ENCODE results near the gene NFATC2IP. TPM values are rescaled to one million over a fixed set of nuclear protein-coding genes. Genes with fewer than 3 reads are reported as not detected.

NFATC2IP gene
- total RNA-seq, 6 experiments from 2014 or later, result 10.3 to 16.5 (median 13.1) TPM

GRCh38 chr16:28987170-28987853 lies 36.6 kb downstream of the NFATC2IP start:
- TF ChIP-seq, protein P1, sequence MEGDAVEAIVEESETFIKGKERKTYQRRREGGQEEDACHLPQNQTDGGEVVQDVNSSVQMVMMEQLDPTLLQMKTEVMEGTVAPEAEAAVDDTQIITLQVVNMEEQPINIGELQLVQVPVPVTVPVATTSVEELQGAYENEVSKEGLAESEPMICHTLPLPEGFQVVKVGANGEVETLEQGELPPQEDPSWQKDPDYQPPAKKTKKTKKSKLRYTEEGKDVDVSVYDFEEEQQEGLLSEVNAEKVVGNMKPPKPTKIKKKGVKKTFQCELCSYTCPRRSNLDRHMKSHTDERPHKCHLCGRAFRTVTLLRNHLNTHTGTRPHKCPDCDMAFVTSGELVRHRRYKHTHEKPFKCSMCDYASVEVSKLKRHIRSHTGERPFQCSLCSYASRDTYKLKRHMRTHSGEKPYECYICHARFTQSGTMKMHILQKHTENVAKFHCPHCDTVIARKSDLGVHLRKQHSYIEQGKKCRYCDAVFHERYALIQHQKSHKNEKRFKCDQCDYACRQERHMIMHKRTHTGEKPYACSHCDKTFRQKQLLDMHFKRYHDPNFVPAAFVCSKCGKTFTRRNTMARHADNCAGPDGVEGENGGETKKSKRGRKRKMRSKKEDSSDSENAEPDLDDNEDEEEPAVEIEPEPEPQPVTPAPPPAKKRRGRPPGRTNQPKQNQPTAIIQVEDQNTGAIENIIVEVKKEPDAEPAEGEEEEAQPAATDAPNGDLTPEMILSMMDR (IDR thresholded peaks at IDR 0.05), result no peak
- TF ChIP-seq POLR2A (IDR thresholded peaks at IDR 0.05), result no peak
- no peak for DNase-seq
- Histone ChIP-seq H3K4me3 (no peak overlapping the region), H3K9me3 (no peaks in the 10 kb centered on the region), H3K4me1 (no peaks in the 10 kb centered on the region), H3K36me3 (peaks cover 0 to 18% (median 0%) of the 10 kb centered on the region in 4 donors), H3K27ac (no peak overlapping the region), H3K27me3 (no peaks in the 10 kb centered on the region)
- intact Hi-C loops (cut with DNase I), result no loop called here
- no peak for ATAC-seq
- WGBS (ENCODE audit: insufficient coverage, low coverage, low lambda C conversion rate, missing lambda C conversion rate), result 90% methylated on average over 4 of the region's 4 CpGs

GRCh38 chr16:28989363-28989762 lies 38.6 kb downstream of the NFATC2IP start:
- Histone ChIP-seq H3K36me3 (peaks cover 0 to 3% (median 0%) of the 10 kb centered on the region in 4 donors), H3K4me1 (no peaks in the 10 kb centered on the region), H3K27ac (no peak overlapping the region), H3K27me3 (no peaks in the 10 kb centered on the region), H3K9me3 (no peaks in the 10 kb centered on the region), H3K4me3 (no peak overlapping the region)
- WGBS (ENCODE audit: insufficient coverage, low coverage, low lambda C conversion rate, missing lambda C conversion rate), result no CpG with 5 or more reads among the region's 14 CpGs
- TF ChIP-seq, protein P1 (IDR thresholded peaks at IDR 0.05), result no peak
- TF ChIP-seq POLR2A (IDR thresholded peaks at IDR 0.05), result no peak
- intact Hi-C loops (cut with DNase I), result no loop called here
- no peak for ATAC-seq
- no peak for DNase-seq

- no peaks in the 10 kb centered on the region for H3K27me3 ChIP-seq
- H3K9me3 ChIP-seq, result no peaks in the 10 kb centered on the region
- no peak overlapping the region for H3K4me3 ChIP-seq
- peaks cover 0 to 3% (median 0%) of the 10 kb centered on the region in 4 donors for H3K36me3 ChIP-seq
- H3K27ac ChIP-seq, result no peak overlapping the region
- H3K4me1 ChIP-seq, result no peaks in the 10 kb centered on the region
- intact Hi-C loops (cut with DNase I), result no loop called here
- DNase-seq (no peak), ATAC-seq (no peak)
- 94% methylated on average over 5 of the region's 11 CpGs for WGBS (ENCODE audit: insufficient coverage, low coverage, low lambda C conversion rate, missing lambda C conversion rate)
- TF ChIP-seq, protein P1 (IDR thresholded peaks at IDR 0.05), result no peak
Observed at GRCh38 chr16:28990375-28991040, 39.8 kb downstream of the NFATC2IP start.

- Histone ChIP-seq H3K4me1 (no peaks in the 10 kb centered on the region), H3K27me3 (no peaks in the 10 kb centered on the region), H3K36me3 (peaks cover 0 to 3% (median 0%) of the 10 kb centered on the region in 4 donors), H3K4me3 (no peak overlapping the region), H3K27ac (no peak overlapping the region), H3K9me3 (no peaks in the 10 kb centered on the region)
- ATAC-seq, result peak; percentile 21 to 57 (median 40)
- 35% methylated on average over 5 of the region's 8 CpGs for WGBS (ENCODE audit: insufficient coverage, low coverage, low lambda C conversion rate, missing lambda C conversion rate)
- TF ChIP-seq, protein P1 (IDR thresholded peaks at IDR 0.05), result no peak
- no peak for TF ChIP-seq POLR2A (IDR thresholded peaks at IDR 0.05)
- intact Hi-C loops (cut with DNase I), result no loop called here
- no peak for DNase-seq
Observed at GRCh38 chr16:28991687-28992086, 41.0 kb downstream of the NFATC2IP start.
